Measurements from ENCODE around the gene SNTA1.
A peak's percentile ranks its signal among the peaks of the same experiment; 100 is the strongest.
"Not testable (repeated sequence)": the region's sequence is repeated elsewhere in the genome, so short reads cannot be mapped to it uniquely, and the experiment has no call there.

SNTA1 gene

GRCh38 chr20:33465481-33466302 is 22.1 kb upstream of the SNTA1 start:
- no peak for DNase-seq

DNA sequence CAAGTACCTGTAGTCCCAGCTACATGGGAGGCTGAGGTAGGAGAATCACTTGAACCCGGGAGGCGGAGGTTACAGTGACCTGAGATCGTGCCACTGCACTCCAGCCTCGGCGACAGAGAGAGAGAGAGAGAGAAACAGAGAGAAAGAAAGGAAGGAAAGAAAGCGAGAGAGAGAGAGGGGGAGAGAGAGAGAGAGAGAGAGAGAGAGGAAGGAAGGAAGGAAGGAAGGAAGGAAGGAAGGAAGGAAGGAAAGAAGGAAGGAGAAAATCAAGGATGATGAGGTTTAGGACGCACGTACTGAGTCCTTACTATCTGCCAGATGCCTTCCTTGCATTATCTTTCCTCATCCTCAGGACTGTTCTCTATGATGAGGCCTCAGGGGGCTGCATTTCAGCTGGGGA is 21.2 kb upstream of the SNTA1 start:
- DNase-seq: not testable (repeated sequence)

DNA sequence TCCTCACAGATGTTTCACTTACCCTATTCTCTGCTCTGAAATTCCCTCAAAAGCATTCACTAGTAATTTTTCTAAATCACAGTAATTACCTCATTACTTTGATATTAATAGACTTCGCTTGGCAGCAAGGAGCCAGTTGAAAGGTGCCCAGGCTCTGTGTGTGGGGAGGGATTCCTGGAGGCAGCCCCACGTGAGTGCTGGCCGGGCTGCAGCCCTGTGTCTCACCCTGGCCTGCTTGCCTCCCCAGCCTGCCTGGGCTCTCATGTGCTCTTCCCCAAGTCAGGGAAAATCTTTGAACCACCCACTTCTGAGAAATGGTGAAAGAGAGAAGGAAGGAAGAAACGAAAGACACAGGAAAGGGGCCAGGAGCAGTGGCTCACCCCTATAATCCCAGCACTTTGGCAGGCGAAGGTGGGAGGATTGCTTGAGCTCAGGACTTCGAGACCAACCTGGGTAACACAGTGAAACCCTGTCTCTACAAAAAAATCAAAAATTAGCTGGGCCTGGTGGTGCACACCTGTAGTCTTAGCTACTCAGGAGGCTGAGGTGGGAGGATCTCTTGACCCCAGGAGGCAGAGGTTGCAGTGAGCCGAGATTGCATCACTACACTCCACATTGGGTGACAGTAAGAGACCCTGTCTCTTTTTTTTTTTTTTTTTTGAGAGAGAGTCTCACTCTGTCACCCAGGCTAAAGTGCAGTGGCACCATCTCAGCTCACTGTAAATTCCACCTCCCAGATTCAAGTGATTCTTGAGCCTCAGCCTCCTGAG is 20.0 kb upstream of the SNTA1 start:
- DNase-seq: no peak

DNA sequence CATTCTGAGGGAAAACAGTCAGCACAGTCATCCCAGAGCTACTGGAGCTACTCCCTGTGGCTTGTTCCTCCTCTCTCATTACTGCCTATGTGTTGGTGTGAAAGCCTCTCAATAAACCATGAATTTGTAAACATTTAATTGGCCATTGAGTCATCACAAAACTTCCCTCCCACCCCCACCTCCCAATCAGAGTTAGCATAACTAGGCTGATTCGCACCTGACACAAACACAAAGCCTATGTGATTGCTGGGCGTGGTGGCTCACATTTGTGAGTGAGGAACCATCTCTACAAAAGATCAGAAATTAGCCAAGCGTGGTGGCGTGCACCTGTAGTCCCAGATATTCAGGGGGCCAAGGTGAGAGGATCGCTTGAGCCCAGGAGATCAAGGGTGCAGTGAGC is 17.1 kb upstream of the SNTA1 start:
- DNase-seq: no peak

GRCh38 chr20:33459599-33459998 is 16.0 kb upstream of the SNTA1 start:
- no peak for DNase-seq

- DNase-seq: peak; percentile 89
These were observed 13.5 kb upstream of the SNTA1 start for GRCh38 chr20:33456916-33457642.

- DNase-seq: no peak
These were observed 7.3 kb upstream of the SNTA1 start for GRCh38 chr20:33450867-33451266.

DNA sequence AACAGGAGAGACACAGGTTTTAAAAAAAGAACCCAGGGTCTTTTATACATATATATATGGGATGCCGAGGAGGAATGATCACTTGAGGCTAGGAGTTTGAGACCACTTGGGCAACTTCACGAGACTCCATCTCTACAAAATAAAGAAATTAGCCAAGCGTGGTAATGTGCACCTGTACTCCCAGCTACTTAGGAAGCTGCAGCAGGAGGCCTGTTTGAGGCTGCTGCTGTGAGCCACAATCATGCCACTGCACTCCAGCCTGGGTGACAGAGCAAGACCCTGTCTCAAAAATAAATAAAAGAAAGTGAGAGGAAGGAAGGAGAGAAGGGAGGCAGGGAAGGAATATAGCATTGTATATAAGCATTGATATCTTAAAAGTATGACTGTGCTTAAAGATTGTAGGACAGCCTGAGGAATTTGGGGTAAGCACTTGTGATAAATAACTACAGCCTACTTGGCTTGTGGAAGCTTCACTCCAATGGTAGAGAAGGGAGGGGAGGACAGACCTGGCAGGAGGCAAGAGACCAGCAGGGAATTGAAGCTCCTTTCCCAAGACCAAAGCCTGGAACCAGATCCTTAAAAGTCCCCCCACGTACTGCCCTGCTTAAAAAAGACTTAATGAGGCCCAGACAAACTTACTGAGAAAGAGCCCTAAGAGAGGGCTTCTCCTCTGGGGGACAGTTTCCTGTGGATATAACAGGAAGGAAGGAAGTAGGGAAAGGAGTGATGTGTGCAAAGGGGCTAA is 2.5 kb upstream of the SNTA1 start:
- no peak for DNase-seq

- DNase-seq: peak; percentile 41 to 53
These were observed 1.4 kb upstream of the SNTA1 start for GRCh38 chr20:33444797-33445560.

DNA sequence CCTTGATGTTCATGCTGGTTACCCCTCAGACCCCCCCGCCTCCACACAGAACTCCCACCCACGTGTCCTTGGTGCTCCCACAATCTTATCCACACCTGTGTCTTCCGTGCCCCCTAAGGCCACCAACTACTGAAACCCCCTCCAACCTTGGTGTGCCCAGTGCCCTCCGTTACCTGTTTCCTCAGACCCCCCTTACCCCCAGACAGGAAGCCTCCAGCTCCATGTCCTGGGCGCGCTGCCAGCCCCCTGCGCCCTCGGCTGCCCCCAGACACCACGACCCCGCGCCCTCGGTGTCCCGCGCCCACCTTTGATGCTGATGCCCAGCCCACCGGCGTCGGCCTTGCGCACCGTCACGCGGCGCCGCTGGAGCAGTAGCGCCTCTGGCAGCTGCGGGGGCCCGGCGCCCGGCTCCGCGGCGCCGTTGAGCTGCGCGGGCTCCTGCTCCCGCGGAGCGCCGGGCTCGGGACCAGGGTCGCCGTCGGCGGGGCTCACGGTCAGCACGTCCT is 504 bp downstream of the SNTA1 start:
- DNase-seq: peak; percentile 21 to 23

GRCh38 chr20:33442136-33443005 is 1.2 kb downstream of the SNTA1 start:
- peak; percentile 20 to 21 for DNase-seq

- no peak for DNase-seq
These were observed 2.2 kb downstream of the SNTA1 start for GRCh38 chr20:33441142-33441955.

GRCh38 chr20:33440562-33440961 is 3.0 kb downstream of the SNTA1 start:
- DNase-seq: not testable (repeated sequence)

DNA sequence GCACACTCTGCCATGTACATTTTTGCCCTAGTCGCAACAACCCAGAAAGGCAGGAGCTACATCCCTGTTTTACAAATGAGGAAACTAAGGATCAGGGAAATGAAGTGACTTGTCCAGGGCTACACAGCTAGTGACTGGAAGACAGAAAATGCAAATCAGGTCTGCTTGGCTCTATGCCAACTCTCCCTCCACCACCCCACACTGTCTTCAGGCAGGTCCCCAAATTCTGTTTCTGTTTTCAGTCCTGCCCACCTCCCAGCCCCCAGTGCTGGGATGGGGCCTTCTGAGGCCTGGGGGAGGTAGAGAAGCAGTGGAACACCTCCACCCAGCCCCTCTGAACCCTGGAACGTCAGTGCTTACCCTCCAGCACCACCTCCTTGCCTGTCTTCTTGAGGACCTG is 5.1 kb downstream of the SNTA1 start:
- DNase-seq: no peak

DNA sequence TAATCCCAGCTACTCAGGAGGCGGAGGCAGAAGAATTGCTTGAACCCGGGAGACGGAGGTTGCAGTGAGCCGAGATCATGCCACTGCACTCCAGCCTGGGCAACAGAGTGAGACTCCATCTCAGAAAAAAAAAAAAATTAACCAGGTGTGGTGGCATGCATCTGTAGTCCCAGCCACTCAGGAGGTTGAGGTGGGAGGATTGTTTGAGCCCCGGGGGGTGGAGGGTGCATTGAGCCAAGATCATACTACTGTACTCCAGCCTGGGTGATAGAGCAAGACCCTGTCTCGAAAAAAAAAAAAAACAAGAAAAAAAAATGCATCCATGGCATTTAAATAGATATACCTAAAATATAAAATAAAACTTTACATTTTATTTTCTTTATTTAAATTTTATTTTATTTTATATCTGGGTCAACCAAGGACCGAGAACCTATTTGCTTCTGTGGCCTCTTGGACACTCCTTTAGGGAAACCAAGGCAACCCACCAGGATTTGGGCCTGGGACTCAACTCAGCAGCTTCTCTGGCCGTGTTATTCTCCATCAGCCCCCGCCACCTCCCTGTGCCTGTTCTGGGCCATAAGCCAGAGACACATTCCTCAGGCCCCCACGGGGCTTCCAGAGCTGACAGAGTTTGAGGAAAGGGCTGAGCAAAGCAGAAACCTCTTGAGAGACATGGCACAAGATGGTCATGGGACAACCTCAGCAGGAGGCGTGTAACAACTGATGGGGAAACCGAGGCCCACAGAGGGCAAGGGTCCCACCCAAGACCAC is 6.2 kb downstream of the SNTA1 start:
- DNase-seq: no peak

- DNase-seq: no peak
These were observed 9.1 kb downstream of the SNTA1 start for GRCh38 chr20:33434434-33434833.

DNA sequence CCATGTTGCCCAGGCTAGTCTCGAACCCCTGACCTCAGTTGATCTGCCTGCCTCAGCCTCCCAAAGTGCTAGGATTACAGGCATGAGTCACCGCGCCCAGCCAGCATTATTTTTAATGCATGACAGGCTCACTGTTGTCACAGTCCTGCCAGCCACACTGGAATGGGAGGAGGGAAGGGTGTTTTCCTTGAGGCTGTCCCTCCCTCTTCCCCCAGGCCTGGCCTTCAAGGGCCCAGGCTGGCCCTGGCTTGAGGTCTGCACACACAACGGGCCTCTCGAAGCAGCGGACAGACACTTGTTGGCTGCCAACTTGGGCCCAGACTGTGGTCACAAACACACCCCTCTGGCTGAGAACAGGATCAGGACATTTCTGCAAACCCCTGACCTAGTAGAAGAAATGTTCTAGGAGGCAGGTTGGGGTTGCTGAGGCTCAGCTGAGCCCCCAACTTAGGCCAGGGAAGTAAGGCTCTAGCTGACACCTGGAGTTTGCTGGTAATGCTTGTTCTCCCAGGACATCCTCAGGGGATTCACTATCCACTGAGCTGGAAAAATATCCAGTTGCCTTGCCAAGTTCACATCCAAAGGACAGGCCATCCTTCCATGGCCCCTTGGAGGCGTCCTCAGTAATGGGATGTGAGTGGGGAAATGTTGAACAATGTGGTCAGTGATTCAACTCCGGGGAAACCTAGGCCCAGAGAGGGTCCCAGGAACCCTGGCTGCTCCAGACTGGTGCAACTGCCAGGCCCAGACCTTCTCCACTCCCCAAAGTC is 9.9 kb downstream of the SNTA1 start:
- no peak for DNase-seq

DNA sequence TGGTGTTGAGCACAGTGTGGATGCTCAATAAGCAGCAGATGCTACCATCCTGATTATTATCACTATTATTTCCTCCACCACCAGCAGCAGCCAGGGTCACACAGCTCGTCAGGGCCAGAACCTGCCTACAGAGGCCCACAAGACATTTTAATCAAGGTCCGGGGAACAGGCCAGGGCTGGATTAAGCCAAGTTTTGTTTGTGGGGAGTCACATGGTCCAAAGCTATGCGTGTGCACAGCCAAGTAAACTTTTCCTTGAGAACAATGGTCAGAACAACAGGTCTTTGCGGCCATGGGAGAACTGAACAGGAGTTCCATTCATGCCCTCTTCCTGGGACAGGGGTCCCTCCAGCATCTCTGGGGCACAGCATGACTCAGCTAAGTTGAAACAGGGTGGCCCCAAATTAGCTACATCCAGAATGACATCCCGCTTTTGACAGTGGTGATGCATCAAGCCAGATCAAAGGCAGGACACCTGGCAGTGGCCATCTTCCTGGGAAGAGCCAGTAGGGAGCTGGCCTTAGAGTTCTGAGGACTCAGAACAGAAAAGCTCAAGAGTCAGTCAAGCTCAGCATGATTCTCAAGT is 11.7 kb downstream of the SNTA1 start:
- DNase-seq: no peak

All from activated T-cell treated with anti-CD3 and anti-CD28 coated beads, Interleukin-2, amount 50 U/mL, for 48 hours (primary cell).